ENCODE data around the gene LAMA2. TPM values are rescaled to one million over a fixed set of nuclear protein-coding genes. Genes with fewer than 3 reads are reported as not detected.

The LAMA2 gene
- polyA plus RNA-seq, 1 donor from 2014 or later: 2.5 TPM

DNA sequence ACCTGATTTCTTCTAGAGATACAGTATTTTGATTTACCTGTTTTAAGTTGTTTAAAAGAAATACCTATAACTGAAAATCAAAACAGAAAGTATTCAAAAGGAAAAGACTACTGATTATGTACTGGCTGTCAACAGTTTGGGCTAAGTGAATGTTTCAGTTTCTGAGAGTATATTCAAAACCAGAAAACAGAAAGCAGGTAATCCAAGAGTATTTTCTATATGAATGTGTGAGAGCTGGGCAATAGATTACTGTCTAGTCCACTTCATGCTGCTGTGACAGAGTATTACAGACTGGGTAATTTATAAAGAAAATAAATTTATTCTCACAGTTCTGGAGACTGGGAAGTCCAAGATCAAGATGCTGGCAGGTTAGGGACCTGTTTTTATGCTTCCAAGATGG, 566.0 kb downstream of the LAMA2 start:
- no peak overlapping the region for H2AFZ ChIP-seq (ENCODE audit: low read depth, low read length)
- no peak overlapping the region for H3K4me3 ChIP-seq (ENCODE audit: low read length)
- no peaks in the 10 kb centered on the region for H3K79me2 ChIP-seq (replicated peaks; ENCODE audit: insufficient read depth, low read length)
- no peak overlapping the region for H3K4me2 ChIP-seq (ENCODE audit: low read length)
- no peak overlapping the region for H3K9ac ChIP-seq (ENCODE audit: low read length)
- no peaks in the 10 kb centered on the region for H3K9me2 ChIP-seq (ENCODE audit: insufficient read depth, low read length)
- H3K36me3 ChIP-seq (ENCODE audit: insufficient read depth, low read length): no peaks in the 10 kb centered on the region
- no peaks in the 10 kb centered on the region for H4K20me1 ChIP-seq (ENCODE audit: insufficient read depth)
- TF ChIP-seq SMC3 (conservative IDR thresholded peaks at IDR 0.05; ENCODE audit: poor library complexity): no peak
- TF ChIP-seq, protein P1, sequence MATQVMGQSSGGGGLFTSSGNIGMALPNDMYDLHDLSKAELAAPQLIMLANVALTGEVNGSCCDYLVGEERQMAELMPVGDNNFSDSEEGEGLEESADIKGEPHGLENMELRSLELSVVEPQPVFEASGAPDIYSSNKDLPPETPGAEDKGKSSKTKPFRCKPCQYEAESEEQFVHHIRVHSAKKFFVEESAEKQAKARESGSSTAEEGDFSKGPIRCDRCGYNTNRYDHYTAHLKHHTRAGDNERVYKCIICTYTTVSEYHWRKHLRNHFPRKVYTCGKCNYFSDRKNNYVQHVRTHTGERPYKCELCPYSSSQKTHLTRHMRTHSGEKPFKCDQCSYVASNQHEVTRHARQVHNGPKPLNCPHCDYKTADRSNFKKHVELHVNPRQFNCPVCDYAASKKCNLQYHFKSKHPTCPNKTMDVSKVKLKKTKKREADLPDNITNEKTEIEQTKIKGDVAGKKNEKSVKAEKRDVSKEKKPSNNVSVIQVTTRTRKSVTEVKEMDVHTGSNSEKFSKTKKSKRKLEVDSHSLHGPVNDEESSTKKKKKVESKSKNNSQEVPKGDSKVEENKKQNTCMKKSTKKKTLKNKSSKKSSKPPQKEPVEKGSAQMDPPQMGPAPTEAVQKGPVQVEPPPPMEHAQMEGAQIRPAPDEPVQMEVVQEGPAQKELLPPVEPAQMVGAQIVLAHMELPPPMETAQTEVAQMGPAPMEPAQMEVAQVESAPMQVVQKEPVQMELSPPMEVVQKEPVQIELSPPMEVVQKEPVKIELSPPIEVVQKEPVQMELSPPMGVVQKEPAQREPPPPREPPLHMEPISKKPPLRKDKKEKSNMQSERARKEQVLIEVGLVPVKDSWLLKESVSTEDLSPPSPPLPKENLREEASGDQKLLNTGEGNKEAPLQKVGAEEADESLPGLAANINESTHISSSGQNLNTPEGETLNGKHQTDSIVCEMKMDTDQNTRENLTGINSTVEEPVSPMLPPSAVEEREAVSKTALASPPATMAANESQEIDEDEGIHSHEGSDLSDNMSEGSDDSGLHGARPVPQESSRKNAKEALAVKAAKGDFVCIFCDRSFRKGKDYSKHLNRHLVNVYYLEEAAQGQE (IDR thresholded peaks at IDR 0.05; ENCODE audit: borderline replicate concordance): no peak
- TF ChIP-seq POLR2AphosphoS5 (IDR thresholded peaks at IDR 0.05): no peak
- no peaks in the 10 kb centered on the region for H3K27me3 ChIP-seq (ENCODE audit: insufficient read depth, low read depth, low read length)
- no peak overlapping the region for H3K27ac ChIP-seq (ENCODE audit: low read length)
- no peaks in the 10 kb centered on the region for H3F3A ChIP-seq (ENCODE audit: insufficient read depth, low read length, poor library complexity, severe bottlenecking)
- H3K9me3 ChIP-seq (ENCODE audit: low read length): no peaks in the 10 kb centered on the region

DNA sequence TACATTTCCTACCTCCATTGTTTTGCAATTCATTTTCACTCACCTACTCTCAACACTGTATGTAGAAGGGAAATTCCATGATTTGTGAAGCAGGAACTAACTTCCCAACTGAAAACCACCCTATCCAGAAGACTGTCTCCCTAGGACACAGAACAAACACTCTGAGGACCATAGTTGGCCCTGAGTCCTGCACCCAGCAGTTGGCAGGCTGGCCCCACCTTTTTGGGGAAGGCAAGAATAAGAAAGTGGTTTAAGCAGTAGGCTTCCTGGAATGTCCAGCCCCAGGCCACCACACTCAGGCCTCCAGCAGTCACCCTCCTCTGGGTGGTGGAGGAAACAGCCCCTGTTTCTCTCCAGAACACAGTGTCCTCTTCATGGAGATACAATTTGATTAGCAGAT, 568.2 kb downstream of the LAMA2 start:
- Histone ChIP-seq H3K4me2 (ENCODE audit: low read length) (no peak overlapping the region), H3K36me3 (ENCODE audit: insufficient read depth, low read length) (no peaks in the 10 kb centered on the region), H3K27ac (ENCODE audit: low read length) (no peak overlapping the region), H3K9me2 (ENCODE audit: insufficient read depth, low read length) (no peaks in the 10 kb centered on the region), H4K20me1 (ENCODE audit: insufficient read depth) (no peaks in the 10 kb centered on the region), H3K79me2 (replicated peaks; ENCODE audit: insufficient read depth, low read length) (no peaks in the 10 kb centered on the region), H2AFZ (ENCODE audit: low read depth, low read length) (no peak overlapping the region), H3F3A (ENCODE audit: insufficient read depth, low read length, poor library complexity, severe bottlenecking) (no peaks in the 10 kb centered on the region), H3K27me3 (ENCODE audit: insufficient read depth, low read depth, low read length) (no peaks in the 10 kb centered on the region), H3K9me3 (ENCODE audit: low read length) (no peaks in the 10 kb centered on the region), H3K9ac (ENCODE audit: low read length) (no peak overlapping the region), H3K4me3 (ENCODE audit: low read length) (no peak overlapping the region)
- TF ChIP-seq EZH2 (IDR thresholded peaks at IDR 0.05; ENCODE audit: borderline replicate concordance, insufficient read depth, low read length, poor library complexity, severe bottlenecking) (no peak), EP300 (conservative IDR thresholded peaks at IDR 0.05; ENCODE audit: poor library complexity, severe bottlenecking) (no peak), SMC3 (conservative IDR thresholded peaks at IDR 0.05; ENCODE audit: poor library complexity) (no peak), RAD21 (conservative IDR thresholded peaks at IDR 0.05) (no peak)

DNA sequence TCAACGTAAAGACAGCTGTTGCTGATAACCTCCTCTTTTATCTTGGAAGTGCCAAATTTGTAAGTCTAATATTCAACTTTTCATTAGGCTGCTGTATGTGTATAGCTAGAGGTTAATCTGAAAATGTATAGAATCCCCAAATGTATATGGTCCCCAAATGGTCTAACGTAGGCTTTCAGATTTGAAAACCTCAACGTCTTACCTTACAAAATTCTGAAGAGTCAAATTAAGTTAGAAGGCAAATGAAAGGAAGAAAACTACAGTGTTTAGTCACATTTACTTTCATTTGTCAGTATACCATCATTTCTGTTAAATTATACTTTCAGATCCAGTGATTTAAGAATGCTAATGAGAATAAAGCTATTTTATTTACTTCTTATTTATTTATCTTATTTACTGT, 570.1 kb downstream of the LAMA2 start:
- H3K4me2 ChIP-seq (ENCODE audit: low read length): no peak overlapping the region
- H2AFZ ChIP-seq (ENCODE audit: low read depth, low read length): no peak overlapping the region
- TF ChIP-seq, protein P1 (IDR thresholded peaks at IDR 0.05; ENCODE audit: borderline replicate concordance): no peak
- TF ChIP-seq MXI1 (conservative IDR thresholded peaks at IDR 0.05; ENCODE audit: poor library complexity, severe bottlenecking) (no peak), EZH2 (IDR thresholded peaks at IDR 0.05; ENCODE audit: borderline replicate concordance, insufficient read depth, low read length, poor library complexity, severe bottlenecking) (no peak), RAD21 (conservative IDR thresholded peaks at IDR 0.05) (no peak), POLR2AphosphoS5 (IDR thresholded peaks at IDR 0.05) (no peak), TAF1 (IDR thresholded peaks at IDR 0.05; ENCODE audit: low read depth) (no peak), EP300 (conservative IDR thresholded peaks at IDR 0.05; ENCODE audit: poor library complexity, severe bottlenecking) (no peak), SMC3 (conservative IDR thresholded peaks at IDR 0.05; ENCODE audit: poor library complexity) (no peak)
- TF ChIP-seq, protein P2, sequence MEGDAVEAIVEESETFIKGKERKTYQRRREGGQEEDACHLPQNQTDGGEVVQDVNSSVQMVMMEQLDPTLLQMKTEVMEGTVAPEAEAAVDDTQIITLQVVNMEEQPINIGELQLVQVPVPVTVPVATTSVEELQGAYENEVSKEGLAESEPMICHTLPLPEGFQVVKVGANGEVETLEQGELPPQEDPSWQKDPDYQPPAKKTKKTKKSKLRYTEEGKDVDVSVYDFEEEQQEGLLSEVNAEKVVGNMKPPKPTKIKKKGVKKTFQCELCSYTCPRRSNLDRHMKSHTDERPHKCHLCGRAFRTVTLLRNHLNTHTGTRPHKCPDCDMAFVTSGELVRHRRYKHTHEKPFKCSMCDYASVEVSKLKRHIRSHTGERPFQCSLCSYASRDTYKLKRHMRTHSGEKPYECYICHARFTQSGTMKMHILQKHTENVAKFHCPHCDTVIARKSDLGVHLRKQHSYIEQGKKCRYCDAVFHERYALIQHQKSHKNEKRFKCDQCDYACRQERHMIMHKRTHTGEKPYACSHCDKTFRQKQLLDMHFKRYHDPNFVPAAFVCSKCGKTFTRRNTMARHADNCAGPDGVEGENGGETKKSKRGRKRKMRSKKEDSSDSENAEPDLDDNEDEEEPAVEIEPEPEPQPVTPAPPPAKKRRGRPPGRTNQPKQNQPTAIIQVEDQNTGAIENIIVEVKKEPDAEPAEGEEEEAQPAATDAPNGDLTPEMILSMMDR (IDR thresholded peaks at IDR 0.05; ENCODE audit: poor library complexity, severe bottlenecking): no peak
- H3K27ac ChIP-seq (ENCODE audit: low read length): no peak overlapping the region
- no peaks in the 10 kb centered on the region for H3K36me3 ChIP-seq (ENCODE audit: insufficient read depth, low read length)
- no peaks in the 10 kb centered on the region for H3K27me3 ChIP-seq (ENCODE audit: insufficient read depth, low read depth, low read length)
- H4K20me1 ChIP-seq (ENCODE audit: insufficient read depth): no peaks in the 10 kb centered on the region
- H3K4me3 ChIP-seq (ENCODE audit: low read length): no peak overlapping the region
- H3K9me2 ChIP-seq (ENCODE audit: insufficient read depth, low read length): no peaks in the 10 kb centered on the region
- H3F3A ChIP-seq (ENCODE audit: insufficient read depth, low read length, poor library complexity, severe bottlenecking): no peaks in the 10 kb centered on the region
- H3K9ac ChIP-seq (ENCODE audit: low read length): no peak overlapping the region
- no peaks in the 10 kb centered on the region for H3K79me2 ChIP-seq (replicated peaks; ENCODE audit: insufficient read depth, low read length)
- no peaks in the 10 kb centered on the region for H3K9me3 ChIP-seq (ENCODE audit: low read length)
